ENCODE results near the gene PLEKHG5. TPM values are rescaled to one million over a fixed set of nuclear protein-coding genes. Genes with fewer than 3 reads are reported as not detected.
"Not testable (repeated sequence)": the region's sequence is repeated elsewhere in the genome, so short reads cannot be mapped to it uniquely, and the experiment has no call there.

The PLEKHG5 gene
- total and polyA plus RNA-seq, 9 donors, result 7.6 to 14.5 (median 12.1) TPM

DNA sequence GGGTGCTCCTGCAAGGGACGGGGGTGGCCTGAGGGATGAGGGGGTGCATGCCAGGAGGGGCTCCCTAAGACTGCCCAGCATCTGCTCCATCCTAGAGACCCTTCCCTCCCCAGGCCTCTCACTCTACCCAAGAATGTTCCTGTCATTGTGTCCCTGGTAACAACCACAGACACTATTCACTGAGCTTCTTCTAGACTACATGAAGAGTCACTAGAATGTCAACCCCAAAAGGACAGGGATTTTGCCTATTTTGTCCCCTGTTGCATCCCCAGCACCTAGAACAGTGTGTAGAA, 28.4 kb downstream of the PLEKHG5 start:
- no peak overlapping the region for H3K4me3 ChIP-seq (ENCODE audit: low read length)
- peaks cover 55% of the 10 kb centered on the region for H3K27me3 ChIP-seq (ENCODE audit: control insufficient read depth, insufficient read depth, low read length)
- whole genome bisulfite sequencing (ENCODE audit: insufficient coverage), result no CpG with 5 or more reads among the region's 1 CpG
- peaks cover 18% of the 10 kb centered on the region for H3K36me3 ChIP-seq (ENCODE audit: control insufficient read depth, insufficient read depth, low read length)
- no peak for DNase-seq
- H3K9me3 ChIP-seq (replicated peaks; ENCODE audit: control insufficient read depth, low read depth, low read length), result no peaks in the 10 kb centered on the region
- H3K27ac ChIP-seq (ENCODE audit: low read length), result no peak overlapping the region
- peaks cover 6% of the 10 kb centered on the region for H3K4me1 ChIP-seq (ENCODE audit: control insufficient read depth, insufficient read depth, low read length)

DNA sequence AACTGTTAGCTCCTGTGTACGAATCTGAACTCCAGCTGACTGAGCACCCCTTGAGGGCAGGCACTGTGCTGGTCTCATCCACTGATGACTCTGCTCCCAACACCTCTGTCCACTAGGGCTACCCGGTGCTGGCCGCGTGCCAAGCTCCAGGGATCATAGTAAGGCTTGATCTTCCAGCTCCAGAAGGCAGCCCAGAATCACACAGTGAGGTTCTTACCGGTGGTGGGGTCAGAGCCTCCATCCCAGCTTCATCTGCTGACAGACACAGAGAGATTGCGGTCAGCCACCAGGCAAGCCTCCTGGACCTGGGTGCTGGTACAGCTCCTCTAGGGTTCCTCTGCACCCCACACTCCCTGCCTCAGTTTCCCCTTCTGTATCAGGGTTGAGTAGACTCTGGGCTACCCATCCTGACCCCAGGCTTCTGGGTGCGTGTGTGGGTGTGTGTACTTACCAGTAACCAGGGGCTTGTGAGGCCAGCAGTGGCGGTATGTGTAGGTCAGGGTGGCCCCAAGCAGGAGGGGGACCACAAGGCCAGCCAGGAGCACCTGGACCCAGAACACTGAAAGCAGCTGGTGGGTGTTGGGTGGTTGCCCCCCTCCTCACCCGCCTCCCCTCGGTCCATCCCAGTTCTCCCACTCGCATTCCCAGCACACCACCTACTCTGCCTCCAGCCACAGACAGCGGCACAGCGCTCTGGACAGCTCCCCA, 28.9 kb downstream of the PLEKHG5 start:
- Histone ChIP-seq H3K4me3 (ENCODE audit: low read length) (no peak overlapping the region), H3K9me3 (replicated peaks; ENCODE audit: control insufficient read depth, low read depth, low read length) (no peaks in the 10 kb centered on the region), H3K36me3 (ENCODE audit: control insufficient read depth, insufficient read depth, low read length) (peaks cover 13% of the 10 kb centered on the region), H3K4me1 (ENCODE audit: control insufficient read depth, insufficient read depth, low read length) (peaks cover 6% of the 10 kb centered on the region), H3K27me3 (ENCODE audit: control insufficient read depth, insufficient read depth, low read length) (peaks cover 59% of the 10 kb centered on the region), H3K27ac (ENCODE audit: low read length) (no peak overlapping the region)
- DNase-seq, result no peak
- WGBS (ENCODE audit: insufficient coverage), result 49% methylated on average over 5 of the region's 13 CpGs

DNA sequence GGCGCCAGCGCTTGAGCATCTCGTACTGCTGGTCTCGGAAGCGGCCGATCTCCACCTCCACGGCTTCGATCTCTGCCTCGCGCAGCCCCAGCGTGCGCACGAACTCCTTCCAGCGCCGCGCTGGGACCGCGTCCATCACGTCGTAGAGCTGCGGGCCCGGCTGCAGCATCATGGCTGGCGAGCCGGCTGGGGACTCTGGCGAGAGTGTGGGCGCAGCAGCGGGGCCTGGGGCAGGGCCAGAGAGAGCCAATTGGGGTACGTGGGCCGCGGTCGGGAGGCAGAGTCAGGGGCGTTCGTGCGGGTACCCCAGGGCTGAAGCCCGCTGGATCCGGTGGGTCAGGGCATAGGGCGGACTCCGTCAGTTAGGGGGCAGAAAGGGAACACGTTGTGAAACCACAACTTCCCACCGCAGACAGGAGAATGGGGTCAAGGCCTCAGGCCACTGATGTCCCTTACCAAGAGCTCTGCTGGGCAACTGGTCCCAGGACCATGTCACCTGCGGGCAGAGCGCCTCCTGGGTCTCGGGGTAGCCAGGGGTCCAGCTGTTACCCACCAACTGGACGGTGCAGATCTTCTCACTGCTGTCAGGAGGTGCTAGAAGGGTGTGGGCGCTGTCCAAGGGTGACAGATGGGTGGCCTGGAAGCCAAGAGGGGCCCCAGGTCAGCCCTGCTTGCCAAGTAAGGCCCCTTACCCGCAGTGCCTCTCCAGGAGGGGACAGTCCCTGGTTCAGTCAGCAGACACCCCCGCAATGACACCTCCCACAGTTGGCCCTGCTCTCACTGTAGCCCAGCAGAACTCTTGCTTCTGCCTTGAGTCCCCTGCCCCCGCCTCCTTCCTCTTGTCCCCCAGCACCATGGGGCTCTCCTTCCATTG, 29.7 kb downstream of the PLEKHG5 start:
- H3K4me3 ChIP-seq (ENCODE audit: low read length), result no peak overlapping the region
- H3K27ac ChIP-seq (ENCODE audit: low read length), result no peak overlapping the region
- H3K36me3 ChIP-seq (ENCODE audit: control insufficient read depth, insufficient read depth, low read length), result peaks cover 11% of the 10 kb centered on the region
- 59% methylated on average over 47 of the region's 48 CpGs for WGBS (ENCODE audit: insufficient coverage)
- peaks cover 66% of the 10 kb centered on the region for H3K27me3 ChIP-seq (ENCODE audit: control insufficient read depth, insufficient read depth, low read length)
- no peaks in the 10 kb centered on the region for H3K9me3 ChIP-seq (replicated peaks; ENCODE audit: control insufficient read depth, low read depth, low read length)
- H3K4me1 ChIP-seq (ENCODE audit: control insufficient read depth, insufficient read depth, low read length), result peaks cover 6% of the 10 kb centered on the region
- DNase-seq, result no peak

DNA sequence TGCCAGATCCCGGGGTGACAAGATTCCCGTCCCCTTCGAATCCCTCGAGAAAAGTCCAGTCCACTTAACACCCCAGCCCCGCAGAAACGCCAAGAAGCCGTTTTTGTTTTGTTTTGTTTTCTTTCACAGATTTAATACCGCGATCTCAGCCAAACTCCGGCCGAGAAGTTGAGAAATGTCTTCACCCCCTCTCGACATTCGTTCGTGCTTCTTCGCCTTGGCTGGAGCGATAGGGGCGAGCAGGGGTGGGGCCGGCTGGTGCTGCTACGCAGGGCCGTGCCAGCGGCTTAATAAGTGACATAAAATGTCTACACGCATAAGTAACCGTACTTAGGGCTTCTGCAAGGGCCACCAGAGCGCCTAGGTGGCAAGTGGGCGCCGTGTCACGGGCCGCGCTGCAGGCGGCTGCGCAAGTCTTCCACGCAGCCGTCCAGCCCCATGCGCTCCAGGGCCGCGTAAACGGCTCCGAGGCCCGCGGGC, 30.4 kb downstream of the PLEKHG5 start:
- Histone ChIP-seq H3K36me3 (ENCODE audit: control insufficient read depth, insufficient read depth, low read length) (peaks cover 10% of the 10 kb centered on the region), H3K27me3 (ENCODE audit: control insufficient read depth, insufficient read depth, low read length) (peaks cover 73% of the 10 kb centered on the region), H3K4me3 (ENCODE audit: low read length) (no peak overlapping the region), H3K27ac (ENCODE audit: low read length) (no peak overlapping the region), H3K9me3 (replicated peaks; ENCODE audit: control insufficient read depth, low read depth, low read length) (no peaks in the 10 kb centered on the region), H3K4me1 (ENCODE audit: control insufficient read depth, insufficient read depth, low read length) (peaks cover 6% of the 10 kb centered on the region)
- no peak for DNase-seq
- WGBS (ENCODE audit: insufficient coverage), result 61% methylated on average over 34 of the region's 40 CpGs

DNA sequence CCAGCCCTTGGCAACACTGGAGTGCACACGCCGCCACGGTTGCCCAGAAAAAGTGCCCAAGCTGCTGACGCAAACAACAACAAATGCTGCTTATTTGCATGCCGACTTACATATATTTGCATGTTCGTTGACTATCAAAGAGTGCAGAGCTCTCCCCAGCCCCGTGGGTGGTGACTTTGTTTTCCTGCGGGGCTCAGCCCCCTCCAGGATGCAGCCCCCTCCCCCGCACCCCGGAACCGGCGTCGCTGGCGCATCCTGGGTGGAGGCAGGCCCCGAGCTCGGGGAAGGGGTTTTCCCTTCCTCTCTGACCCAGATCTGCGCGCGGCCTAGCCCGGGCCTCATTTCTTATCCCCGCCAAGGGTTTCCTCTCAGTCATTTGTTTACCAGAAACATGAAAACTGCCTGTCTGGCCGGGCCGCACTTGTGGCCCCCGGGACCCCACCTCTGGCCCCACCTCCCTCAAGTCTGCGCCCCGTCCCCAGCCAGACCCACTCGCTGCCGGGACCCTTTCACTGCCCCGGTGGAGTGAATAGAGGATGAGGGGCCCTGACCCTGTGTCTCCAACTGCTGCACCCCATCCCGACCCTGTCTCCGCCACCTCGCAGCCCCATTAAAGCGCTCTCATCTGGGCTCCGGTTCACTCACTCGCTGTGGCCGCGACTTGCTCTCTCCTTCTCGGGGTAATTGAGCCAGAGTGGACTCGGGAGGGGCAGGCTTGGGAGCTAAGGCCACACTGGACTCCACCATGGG, 31.0 kb downstream of the PLEKHG5 start:
- no peak for DNase-seq
- H3K27ac ChIP-seq (ENCODE audit: low read length), result no peak overlapping the region
- 24% methylated on average over 16 of the region's 39 CpGs for WGBS (ENCODE audit: insufficient coverage)
- no peak overlapping the region for H3K4me3 ChIP-seq (ENCODE audit: low read length)
- peaks cover 10% of the 10 kb centered on the region for H3K36me3 ChIP-seq (ENCODE audit: control insufficient read depth, insufficient read depth, low read length)
- peaks cover 2% of the 10 kb centered on the region for H3K4me1 ChIP-seq (ENCODE audit: control insufficient read depth, insufficient read depth, low read length)
- H3K9me3 ChIP-seq (replicated peaks; ENCODE audit: control insufficient read depth, low read depth, low read length), result no peaks in the 10 kb centered on the region
- H3K27me3 ChIP-seq (ENCODE audit: control insufficient read depth, insufficient read depth, low read length), result peaks cover 75% of the 10 kb centered on the region

DNA sequence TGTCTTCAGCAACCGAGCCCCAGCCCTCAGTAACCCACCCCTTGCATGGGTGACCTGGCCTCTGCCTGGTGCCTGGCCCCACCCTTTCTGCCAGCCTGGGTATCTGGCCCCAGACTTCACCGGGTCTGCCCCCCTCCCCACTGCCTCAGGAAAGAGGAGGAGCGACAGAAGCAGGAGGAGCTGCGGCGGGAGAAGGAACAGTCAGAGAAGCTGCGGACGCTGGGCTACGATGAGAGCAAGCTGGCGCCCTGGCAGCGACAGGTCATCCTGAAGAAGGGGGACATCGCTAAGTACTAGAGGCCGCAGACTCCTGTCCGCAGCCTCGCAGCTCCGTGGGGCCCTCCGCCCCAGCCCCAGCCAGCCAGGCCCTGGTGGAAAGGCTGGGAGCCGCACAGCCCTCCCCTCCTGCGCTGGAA, 31.6 kb downstream of the PLEKHG5 start:
- 15% methylated on average over 12 of the region's 18 CpGs for WGBS (ENCODE audit: insufficient coverage)
- H3K27ac ChIP-seq (ENCODE audit: low read length), result no peak overlapping the region
- H3K9me3 ChIP-seq (replicated peaks; ENCODE audit: control insufficient read depth, low read depth, low read length), result no peaks in the 10 kb centered on the region
- H3K27me3 ChIP-seq (ENCODE audit: control insufficient read depth, insufficient read depth, low read length), result peaks cover 72% of the 10 kb centered on the region
- H3K4me1 ChIP-seq (ENCODE audit: control insufficient read depth, insufficient read depth, low read length), result peaks cover 2% of the 10 kb centered on the region
- no peak overlapping the region for H3K4me3 ChIP-seq (ENCODE audit: low read length)
- H3K36me3 ChIP-seq (ENCODE audit: control insufficient read depth, insufficient read depth, low read length), result peaks cover 10% of the 10 kb centered on the region
- DNase-seq, result no peak

DNA sequence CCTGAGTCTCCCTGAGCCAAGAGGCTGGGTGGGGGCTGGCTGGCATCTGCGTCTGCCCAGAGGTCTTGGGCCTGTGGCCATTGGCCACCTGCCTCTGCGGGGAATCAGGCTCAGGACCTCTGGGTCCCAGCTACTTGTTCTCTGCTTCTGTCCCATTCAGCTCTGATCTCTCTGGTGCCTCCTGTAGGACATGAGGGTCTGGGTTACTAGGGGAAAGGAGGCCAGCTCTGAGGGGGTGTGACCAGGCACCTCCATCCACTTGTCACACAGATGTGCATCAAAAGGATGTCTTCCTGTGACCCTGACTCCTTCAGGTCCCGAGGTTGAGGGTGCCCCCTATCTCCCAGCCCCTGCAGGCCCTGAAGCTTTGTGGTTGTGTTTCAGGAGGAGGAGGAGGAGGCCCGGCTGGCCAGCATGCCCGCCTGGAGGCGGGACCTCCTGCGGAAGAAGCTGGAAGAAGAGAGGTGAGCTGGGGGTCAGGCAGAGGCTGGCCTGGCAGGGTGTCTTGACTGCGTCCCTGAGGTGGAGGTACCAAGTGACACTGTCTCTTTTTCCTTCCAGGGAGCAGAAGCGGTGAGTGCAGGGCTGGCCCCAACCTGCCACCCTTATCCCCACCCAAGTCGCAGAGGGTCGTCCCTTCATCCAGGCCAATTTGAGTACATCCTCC, 34.5 kb downstream of the PLEKHG5 start:
- Histone ChIP-seq H3K9me3 (replicated peaks; ENCODE audit: control insufficient read depth, low read depth, low read length) (no peaks in the 10 kb centered on the region), H3K27me3 (ENCODE audit: control insufficient read depth, insufficient read depth, low read length) (peaks cover 86% of the 10 kb centered on the region), H3K4me1 (ENCODE audit: control insufficient read depth, insufficient read depth, low read length) (peaks cover 2% of the 10 kb centered on the region), H3K36me3 (ENCODE audit: control insufficient read depth, insufficient read depth, low read length) (peaks cover 2% of the 10 kb centered on the region), H3K4me3 (ENCODE audit: low read length) (no peak overlapping the region), H3K27ac (ENCODE audit: low read length) (no peak overlapping the region)
- no peak for DNase-seq
- 69% methylated on average over 10 of the region's 11 CpGs for WGBS (ENCODE audit: insufficient coverage)

DNA sequence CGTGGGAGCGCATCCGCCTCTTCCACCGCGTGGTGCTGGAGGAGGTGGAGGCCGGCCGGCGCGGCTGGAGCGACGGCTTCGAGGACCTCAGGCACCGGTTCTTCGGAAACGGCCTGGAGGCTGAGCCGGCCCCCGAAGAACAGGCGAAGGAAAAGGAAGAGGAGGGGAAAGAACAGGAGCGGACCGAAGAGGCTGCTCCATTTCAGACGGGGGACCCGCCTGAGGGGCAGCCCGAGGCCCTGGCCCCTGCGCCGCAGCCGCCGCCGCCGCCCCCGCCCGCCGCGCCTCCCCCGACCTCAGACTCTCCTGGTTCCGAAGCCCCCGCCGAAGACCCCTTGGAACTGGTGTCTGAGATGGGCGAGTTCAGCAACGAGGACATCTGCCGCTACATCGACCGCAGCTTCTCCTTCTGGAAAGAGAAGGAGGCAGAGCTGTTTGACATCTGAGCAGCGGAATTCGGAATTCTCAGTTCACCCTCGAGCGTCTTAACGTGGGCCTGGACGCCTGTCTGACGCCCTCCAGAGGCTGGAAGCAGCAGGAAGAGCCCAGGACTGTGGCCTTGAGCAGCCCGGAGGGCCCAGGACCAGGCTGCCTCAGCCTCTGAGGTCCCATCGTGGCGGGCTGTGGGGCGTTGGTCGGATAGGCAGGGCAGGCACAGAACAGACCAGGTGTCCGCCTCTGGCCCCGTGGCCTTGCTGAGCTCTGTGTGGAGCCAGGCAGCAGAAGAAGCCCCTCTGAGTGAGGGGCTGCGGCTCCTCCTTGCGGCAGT, 35.5 kb downstream of the PLEKHG5 start:
- H3K36me3 ChIP-seq (ENCODE audit: control insufficient read depth, insufficient read depth, low read length); DNase-seq; H3K4me1 ChIP-seq (ENCODE audit: control insufficient read depth, insufficient read depth, low read length); H3K9me3 ChIP-seq (replicated peaks; ENCODE audit: control insufficient read depth, low read depth, low read length); H3K27ac ChIP-seq (ENCODE audit: low read length); H3K4me3 ChIP-seq (ENCODE audit: low read length): not testable (repeated sequence)
- peaks cover 86% of the 10 kb centered on the region for H3K27me3 ChIP-seq (ENCODE audit: control insufficient read depth, insufficient read depth, low read length)
- 22% methylated on average over 54 of the region's 58 CpGs for WGBS (ENCODE audit: insufficient coverage)
